ENCODE results near the gene CNPY4.
A peak's percentile ranks its signal among the peaks of the same experiment; 100 is the strongest.

- TF ChIP-seq, protein P1, sequence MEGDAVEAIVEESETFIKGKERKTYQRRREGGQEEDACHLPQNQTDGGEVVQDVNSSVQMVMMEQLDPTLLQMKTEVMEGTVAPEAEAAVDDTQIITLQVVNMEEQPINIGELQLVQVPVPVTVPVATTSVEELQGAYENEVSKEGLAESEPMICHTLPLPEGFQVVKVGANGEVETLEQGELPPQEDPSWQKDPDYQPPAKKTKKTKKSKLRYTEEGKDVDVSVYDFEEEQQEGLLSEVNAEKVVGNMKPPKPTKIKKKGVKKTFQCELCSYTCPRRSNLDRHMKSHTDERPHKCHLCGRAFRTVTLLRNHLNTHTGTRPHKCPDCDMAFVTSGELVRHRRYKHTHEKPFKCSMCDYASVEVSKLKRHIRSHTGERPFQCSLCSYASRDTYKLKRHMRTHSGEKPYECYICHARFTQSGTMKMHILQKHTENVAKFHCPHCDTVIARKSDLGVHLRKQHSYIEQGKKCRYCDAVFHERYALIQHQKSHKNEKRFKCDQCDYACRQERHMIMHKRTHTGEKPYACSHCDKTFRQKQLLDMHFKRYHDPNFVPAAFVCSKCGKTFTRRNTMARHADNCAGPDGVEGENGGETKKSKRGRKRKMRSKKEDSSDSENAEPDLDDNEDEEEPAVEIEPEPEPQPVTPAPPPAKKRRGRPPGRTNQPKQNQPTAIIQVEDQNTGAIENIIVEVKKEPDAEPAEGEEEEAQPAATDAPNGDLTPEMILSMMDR (IDR thresholded peaks at IDR 0.05), result peak; percentile 81 to 94 (median 87)
- TF ChIP-seq POLR2A (IDR thresholded peaks at IDR 0.05), result no peak
Measured at GRCh38 chr7:100130608-100131453, 11.4 kb downstream of the CNPY4 start.

Measured in esophagus squamous epithelium (tissue), 4 donors.